Activated T-helper 2 cell treated with anti-CD3 and anti-CD28 coated beads, Interferon-gamma antibody, Interleukin-2, Interleukin-4, amounts not matched to agents 10 μg/mL and 5 μg/mL and 100 μg/mL, durations not matched to agents 14 hours and 24 hours and 36 hours (primary cell): ENCODE measurements around the gene SCNN1B. TPM values are rescaled to one million over a fixed set of nuclear protein-coding genes. Genes with fewer than 3 reads are reported as not detected.

Source experiments
- DNase-seq: peaks from one replicate; pipeline ENCODE4 v3.0.0; 2021; ENCODE audit warnings: low spot score
- H3K27ac Mint-ChIP-seq: one replicate; pipeline ENCODE4 v1.8.0; 2021; ENCODE audit warnings: mixed read lengths
- H3K27me3 Mint-ChIP-seq: one replicate; pipeline ENCODE4 v1.8.0; 2021; ENCODE audit warnings: low read depth, mixed read lengths
- H3K36me3 Mint-ChIP-seq: one replicate; pipeline ENCODE4 v1.8.0; 2021; ENCODE audit warnings: low read depth, mixed read lengths
- H3K4me1 Mint-ChIP-seq: one replicate; pipeline ENCODE4 v1.8.0; 2021; ENCODE audit warnings: low read depth, mixed read lengths
- H3K4me3 Mint-ChIP-seq: one replicate; pipeline ENCODE4 v1.8.0; 2021; ENCODE audit warnings: low read depth, mild to moderate bottlenecking, moderate library complexity, mixed read lengths
- H3K9me3 Mint-ChIP-seq: one replicate; pipeline ENCODE4 v1.8.0; 2021; ENCODE audit warnings: mixed read lengths
- intact Hi-C: fragments of 100-400 bp; cut with micrococcal nuclease; formaldehyde crosslinking; loops from one replicate; pipeline ENCODE4 v1.15.1; 2023
- total RNA-seq: library from RNA; stranded (reverse); gene quantifications from 2 replicates; pipeline ENCODE4 v1.2.3, GENCODE V29; 2022

The SCNN1B gene
- total RNA-seq, 1 donor from 2014 or later, result not detected

- peaks cover 9% of the 10 kb centered on the region for H3K27me3 Mint-ChIP-seq
- no peak overlapping the region for H3K4me3 Mint-ChIP-seq
- intact Hi-C loops, result no loop called here
- no peaks in the 10 kb centered on the region for H3K36me3 Mint-ChIP-seq
- no peak for DNase-seq
- H3K9me3 Mint-ChIP-seq, result no peaks in the 10 kb centered on the region
- no peaks in the 10 kb centered on the region for H3K4me1 Mint-ChIP-seq
- H3K27ac Mint-ChIP-seq, result no peak overlapping the region
Observed at GRCh38 chr16:23276821-23277220, 25.3 kb upstream of the SCNN1B start.

- Mint-ChIP-seq H3K4me1 (no peaks in the 10 kb centered on the region), H3K4me3 (no peak overlapping the region), H3K36me3 (no peaks in the 10 kb centered on the region), H3K9me3 (no peaks in the 10 kb centered on the region), H3K27ac (no peak overlapping the region), H3K27me3 (peaks cover 9% of the 10 kb centered on the region)
- intact Hi-C loops, result no loop called here
- DNase-seq, result no peak
Observed at GRCh38 chr16:23278031-23278430, 24.1 kb upstream of the SCNN1B start.

GRCh38 chr16:23279721-23280153 lies 22.4 kb upstream of the SCNN1B start:
- no peak overlapping the region for H3K4me3 Mint-ChIP-seq
- intact Hi-C loops, result no loop called here
- H3K36me3 Mint-ChIP-seq, result no peaks in the 10 kb centered on the region
- no peak overlapping the region for H3K27ac Mint-ChIP-seq
- no peaks in the 10 kb centered on the region for H3K4me1 Mint-ChIP-seq
- peaks cover 9% of the 10 kb centered on the region for H3K27me3 Mint-ChIP-seq
- H3K9me3 Mint-ChIP-seq, result no peaks in the 10 kb centered on the region
- DNase-seq, result no peak

- H3K4me3 Mint-ChIP-seq, result no peak overlapping the region
- H3K27me3 Mint-ChIP-seq, result peaks cover 9% of the 10 kb centered on the region
- no peak for DNase-seq
- intact Hi-C loops, result no loop called here
- H3K36me3 Mint-ChIP-seq, result no peaks in the 10 kb centered on the region
- no peaks in the 10 kb centered on the region for H3K4me1 Mint-ChIP-seq
- H3K9me3 Mint-ChIP-seq, result no peaks in the 10 kb centered on the region
- no peak overlapping the region for H3K27ac Mint-ChIP-seq
Observed at GRCh38 chr16:23280483-23280967, 21.6 kb upstream of the SCNN1B start.

GRCh38 chr16:23282568-23282967 lies 19.5 kb upstream of the SCNN1B start:
- Mint-ChIP-seq H3K4me3 (no peak overlapping the region), H3K27me3 (peaks cover 7% of the 10 kb centered on the region), H3K36me3 (no peaks in the 10 kb centered on the region), H3K4me1 (no peaks in the 10 kb centered on the region), H3K27ac (no peak overlapping the region), H3K9me3 (no peaks in the 10 kb centered on the region)
- no peak for DNase-seq
- intact Hi-C loops, result no loop called here

GRCh38 chr16:23283571-23283970 lies 18.5 kb upstream of the SCNN1B start:
- intact Hi-C loops, result no loop called here
- Mint-ChIP-seq H3K36me3 (no peaks in the 10 kb centered on the region), H3K4me1 (no peaks in the 10 kb centered on the region), H3K27ac (no peak overlapping the region), H3K27me3 (peaks cover 5% of the 10 kb centered on the region), H3K4me3 (no peak overlapping the region), H3K9me3 (no peaks in the 10 kb centered on the region)
- no peak for DNase-seq

- Mint-ChIP-seq H3K36me3 (no peaks in the 10 kb centered on the region), H3K27ac (no peak overlapping the region), H3K4me3 (no peak overlapping the region), H3K27me3 (peaks cover 5% of the 10 kb centered on the region), H3K4me1 (peaks cover 5% of the 10 kb centered on the region), H3K9me3 (no peaks in the 10 kb centered on the region)
- intact Hi-C loops, result no loop called here
- no peak for DNase-seq
Observed at GRCh38 chr16:23284584-23284983, 17.5 kb upstream of the SCNN1B start.

- Mint-ChIP-seq H3K4me3 (no peak overlapping the region), H3K36me3 (no peaks in the 10 kb centered on the region), H3K27me3 (peaks cover 5% of the 10 kb centered on the region), H3K27ac (no peak overlapping the region), H3K9me3 (no peaks in the 10 kb centered on the region), H3K4me1 (peaks cover 5% of the 10 kb centered on the region)
- intact Hi-C loops, result no loop called here
- DNase-seq, result no peak
Observed at GRCh38 chr16:23286131-23286532, 16.0 kb upstream of the SCNN1B start.

GRCh38 chr16:23288209-23288608 lies 13.9 kb upstream of the SCNN1B start:
- intact Hi-C loops, result no loop called here
- no peaks in the 10 kb centered on the region for H3K9me3 Mint-ChIP-seq
- H3K36me3 Mint-ChIP-seq, result no peaks in the 10 kb centered on the region
- H3K4me1 Mint-ChIP-seq, result peaks cover 7% of the 10 kb centered on the region
- no peak overlapping the region for H3K27ac Mint-ChIP-seq
- no peak overlapping the region for H3K4me3 Mint-ChIP-seq
- no peak for DNase-seq
- peaks cover 3% of the 10 kb centered on the region for H3K27me3 Mint-ChIP-seq

GRCh38 chr16:23288726-23289512 lies 13.2 kb upstream of the SCNN1B start:
- DNase-seq, result no peak
- intact Hi-C loops, result no loop called here
- no peak overlapping the region for H3K4me3 Mint-ChIP-seq
- H3K9me3 Mint-ChIP-seq, result no peaks in the 10 kb centered on the region
- H3K36me3 Mint-ChIP-seq, result no peaks in the 10 kb centered on the region
- H3K4me1 Mint-ChIP-seq, result peaks cover 10% of the 10 kb centered on the region
- H3K27ac Mint-ChIP-seq, result no peak overlapping the region
- H3K27me3 Mint-ChIP-seq, result peaks cover 3% of the 10 kb centered on the region

- peaks cover 10% of the 10 kb centered on the region for H3K4me1 Mint-ChIP-seq
- no peaks in the 10 kb centered on the region for H3K9me3 Mint-ChIP-seq
- no peaks in the 10 kb centered on the region for H3K36me3 Mint-ChIP-seq
- peaks cover 6% of the 10 kb centered on the region for H3K27me3 Mint-ChIP-seq
- no peak overlapping the region for H3K27ac Mint-ChIP-seq
- DNase-seq, result no peak
- intact Hi-C loops, result no loop called here
- H3K4me3 Mint-ChIP-seq, result no peak overlapping the region
Observed at GRCh38 chr16:23290189-23291062, 11.7 kb upstream of the SCNN1B start.

- intact Hi-C loops, result no loop called here
- Mint-ChIP-seq H3K27me3 (peaks cover 7% of the 10 kb centered on the region), H3K36me3 (no peaks in the 10 kb centered on the region), H3K27ac (no peak overlapping the region), H3K9me3 (no peaks in the 10 kb centered on the region), H3K4me1 (peaks cover 10% of the 10 kb centered on the region), H3K4me3 (no peak overlapping the region)
- no peak for DNase-seq
Observed at GRCh38 chr16:23293016-23293415, 9.1 kb upstream of the SCNN1B start.

GRCh38 chr16:23294260-23294659 lies 7.8 kb upstream of the SCNN1B start:
- H3K27me3 Mint-ChIP-seq, result peaks cover 9% of the 10 kb centered on the region
- H3K36me3 Mint-ChIP-seq, result no peaks in the 10 kb centered on the region
- intact Hi-C loops, result no loop called here
- no peak overlapping the region for H3K27ac Mint-ChIP-seq
- no peak overlapping the region for H3K4me3 Mint-ChIP-seq
- H3K9me3 Mint-ChIP-seq, result no peaks in the 10 kb centered on the region
- no peak for DNase-seq
- peaks cover 5% of the 10 kb centered on the region for H3K4me1 Mint-ChIP-seq
